Measurements from ENCODE around the gene TSHZ3.

Gene TSHZ3

DNA sequence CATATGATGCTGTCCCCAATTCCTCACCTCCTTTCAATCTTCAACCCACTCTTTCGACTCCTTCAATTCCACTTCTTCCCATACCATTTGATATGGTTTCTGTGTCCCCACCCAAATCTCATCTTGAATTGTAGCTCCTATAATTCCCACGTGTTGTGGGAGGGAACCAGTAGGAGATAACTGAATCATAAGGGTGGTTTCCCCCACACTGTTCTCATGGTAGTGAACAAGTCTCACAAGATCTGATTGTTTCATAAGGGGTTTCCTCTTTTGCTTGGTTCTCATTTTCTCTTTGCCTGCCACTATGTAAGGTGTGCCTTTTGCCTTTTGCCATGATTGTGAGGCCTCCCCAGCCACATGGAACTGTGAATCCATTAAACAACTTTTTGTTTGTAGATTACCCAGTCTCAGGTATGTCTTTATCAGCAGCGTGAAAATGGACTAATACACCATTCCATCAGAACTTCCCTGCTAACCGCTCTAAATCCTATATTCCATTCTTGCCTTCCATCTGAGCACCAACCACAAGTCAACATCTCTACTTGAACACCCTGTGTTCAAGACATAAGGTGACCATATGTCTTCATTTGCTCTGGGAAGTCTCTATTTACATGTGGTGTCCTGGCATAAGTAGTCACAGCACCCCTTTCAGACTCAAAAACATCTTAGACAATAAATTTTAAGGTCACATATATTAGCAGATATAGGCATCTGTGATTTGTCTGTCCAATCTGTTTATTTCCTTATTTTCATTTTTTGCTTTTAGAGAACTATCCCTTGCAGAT lies 122.9 kb downstream of the TSHZ3 start:
- no peak for DNase-seq (ENCODE audit: low read depth)
